Neural progenitor cell (in vitro differentiated cells): ENCODE results near the gene CD44.

Experiments
- CTCF ChIP-seq: fragments of 200-600 bp; sonication (generic); IDR thresholded peaks from 2 replicates; pipeline ENCODE4 v1.5.1; 2017; ENCODE audit warnings: antibody characterized with exemption, mild to moderate bottlenecking
- EZH2 ChIP-seq: fragments of 200-600 bp; sonication (generic); IDR thresholded peaks from 2 replicates; pipeline ENCODE4 v1.6.1; 2017; ENCODE audit warnings: antibody characterized with exemption, mild to moderate bottlenecking, moderate library complexity

DNA sequence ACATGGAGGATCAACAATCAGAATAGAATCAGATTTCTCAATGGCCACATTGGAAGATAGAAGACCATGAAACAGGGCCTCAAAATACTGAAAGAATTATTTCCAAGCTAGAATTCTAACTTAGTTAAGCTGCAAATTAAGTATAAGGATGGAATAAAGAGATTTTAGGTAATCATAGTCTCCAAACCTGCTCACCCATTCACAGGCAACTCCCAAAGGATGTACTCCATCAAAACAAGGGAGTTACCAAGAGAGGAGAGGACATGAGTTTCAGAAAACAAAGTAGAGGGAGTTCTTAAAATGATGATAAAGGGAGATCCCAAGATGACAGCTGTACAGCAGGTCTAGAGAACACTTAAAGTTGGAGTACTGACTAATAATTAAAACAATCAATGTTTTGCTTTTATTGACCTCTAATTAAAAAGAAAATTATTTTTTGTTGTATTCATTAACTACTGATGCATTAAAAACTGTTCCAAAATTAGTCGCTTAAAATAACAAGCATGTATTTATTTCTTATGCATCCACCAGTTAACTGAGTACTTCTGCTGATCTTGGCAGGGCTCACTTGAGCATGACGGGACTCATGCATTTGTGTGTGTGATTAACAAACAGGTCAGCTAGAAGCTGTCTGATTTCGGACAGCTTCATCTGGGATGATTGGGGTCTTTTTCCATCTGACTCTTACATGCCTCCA lies 95.6 kb downstream of the CD44 start:
- TF ChIP-seq CTCF (no peak), EZH2 (no peak)
